Frontal cortex (tissue), 4 donors: ENCODE measurements around the gene BRMS1. TPM values are rescaled to one million over a fixed set of nuclear protein-coding genes. Genes with fewer than 3 reads are reported as not detected.
"Not testable (repeated sequence)": the region's sequence is repeated elsewhere in the genome, so short reads cannot be mapped to it uniquely, and the experiment has no call there.

Experiments used
- DNase-seq, 2 donors: peaks; one replicate each; pipeline ENCODE4 v3.0.0; 2012; ENCODE audit warnings: low spot score in 2 of 2
- FAIRE-seq: peaks from 2 replicates; lab custom pipeline; 2012; peaks lifted over from hg19 to GRCh38; lab: Jason Lieb, UNC
- total RNA-seq: library from RNA; depleted of rRNA; stranded (reverse); fragments of >200 nt; gene quantifications from one replicate; pipeline ENCODE4 v1.2.3, GENCODE V29; 2014
- donor health status: control.
- donor health status: control.
- donor health status: control.

BRMS1 gene
- total RNA-seq, 1 donor from 2014 or later = 19.2 TPM

- FAIRE-seq = no peak
- DNase-seq = peak; percentile 91 to 98
Observed at GRCh38 chr11:66312549-66313320, 32.2 kb downstream of the BRMS1 start.

GRCh38 chr11:66311965-66312548 is 32.8 kb downstream of the BRMS1 start:
- no peak for FAIRE-seq

GRCh38 chr11:66311470-66311964 is 33.4 kb downstream of the BRMS1 start:
- DNase-seq (no peak), FAIRE-seq (no peak)

More at GRCh38 chr11:66311965-66312548, 32.8 kb downstream of the BRMS1 start:
- DNase-seq = peak; percentile 79 to 81

GRCh38 chr11:66310803-66311440 is 34.0 kb downstream of the BRMS1 start:
- not testable (repeated sequence) for DNase-seq, FAIRE-seq

- no peak for FAIRE-seq
- no peak for DNase-seq
Observed at GRCh38 chr11:66310324-66310723, 34.6 kb downstream of the BRMS1 start.

GRCh38 chr11:66309475-66309874 is 35.4 kb downstream of the BRMS1 start:
- no peak for DNase-seq
- FAIRE-seq = no peak

GRCh38 chr11:66302656-66303055 is 42.2 kb downstream of the BRMS1 start:
- FAIRE-seq (no peak), DNase-seq (no peak)

- DNase-seq (no peak), FAIRE-seq (no peak)
Observed at GRCh38 chr11:66299186-66299585, 45.7 kb downstream of the BRMS1 start.

- FAIRE-seq = no peak
Observed at GRCh38 chr11:66297610-66298009, 47.3 kb downstream of the BRMS1 start.

GRCh38 chr11:66294626-66295620 is 50.0 kb downstream of the BRMS1 start:
- FAIRE-seq = no peak

More at GRCh38 chr11:66297610-66298009, 47.3 kb downstream of the BRMS1 start:
- DNase-seq = no peak

GRCh38 chr11:66293777-66294625 is 50.9 kb downstream of the BRMS1 start:
- DNase-seq (no peak), FAIRE-seq (no peak)

More at GRCh38 chr11:66294626-66295620, 50.0 kb downstream of the BRMS1 start:
- DNase-seq = no peak

GRCh38 chr11:66293352-66293751 is 51.6 kb downstream of the BRMS1 start:
- DNase-seq = no peak
- no peak for FAIRE-seq

- no peak for FAIRE-seq
- no peak for DNase-seq
Observed at GRCh38 chr11:66292543-66293332, 52.2 kb downstream of the BRMS1 start.

GRCh38 chr11:66291706-66292542 is 53.0 kb downstream of the BRMS1 start, which contains the start of gene TMEM151A:
TMEM151A (plus strand) TSS chr11:66291894; CDS start chr11:66292014, 120 bp downstream.
- FAIRE-seq = no peak
- peak; percentile 75 to 85 for DNase-seq

- no peak for FAIRE-seq
Observed at GRCh38 chr11:66291303-66291705, 53.6 kb downstream of the BRMS1 start.

GRCh38 chr11:66290330-66290621 is 54.6 kb downstream of the BRMS1 start:
- FAIRE-seq = no peak

More at GRCh38 chr11:66291303-66291705, 53.6 kb downstream of the BRMS1 start:
- no peak for DNase-seq

More at GRCh38 chr11:66290330-66290621, 54.6 kb downstream of the BRMS1 start:
- DNase-seq = no peak
